Measurements from ENCODE around the gene HEPHL1. TPM values are rescaled to one million over a fixed set of nuclear protein-coding genes. Genes with fewer than 3 reads are reported as not detected.

The HEPHL1 gene
- total RNA-seq, 3 donors from 2014 or later (not counting 1 experiment from before 2014, with no cell fraction given) = not detected

GRCh38 chr11:93993747-93994146, 27.4 kb upstream of the HEPHL1 start:
- Mint-ChIP-seq H3K4me3 (no peak overlapping the region), H3K27ac (no peak overlapping the region), H3K27me3 (ENCODE audit: low read depth in 2 of 2) (no peaks in the 10 kb centered on the region), H3K9me3 (peaks cover 6 to 10% of the 10 kb centered on the region in 2 donors), H3K36me3 (peaks cover 14% of the 10 kb centered on the region), H3K4me1 (no peaks in the 10 kb centered on the region)
- Histone ChIP-seq H3K4me3 (ENCODE audit: low read length) (no peak overlapping the region), H3K27me3 (ENCODE audit: control insufficient read depth, insufficient read depth, low read length) (no peaks in the 10 kb centered on the region), H3K9me3 (ENCODE audit: control insufficient read depth, insufficient read depth, low read length) (peaks cover 8% of the 10 kb centered on the region), H3K36me3 (ENCODE audit: control insufficient read depth, insufficient read depth, low read length) (no peaks in the 10 kb centered on the region), H3K4me1 (ENCODE audit: control insufficient read depth, insufficient read depth, low read length) (no peaks in the 10 kb centered on the region), H3K27ac (ENCODE audit: low read length) (no peak overlapping the region)
- no peak for DNase-seq
- no peak for TF ChIP-seq CTCF (IDR thresholded peaks at IDR 0.05)
- no peak for ATAC-seq
- no CpG with 5 or more reads among the region's 1 CpG for WGBS (ENCODE audit: insufficient coverage)
- intact Hi-C loops (cut with micrococcal nuclease) = no loop called here

GRCh38 chr11:93997741-93998140, 23.4 kb upstream of the HEPHL1 start:
- intact Hi-C loops (cut with micrococcal nuclease) = no loop called here

GRCh38 chr11:94000659-94001058, 20.5 kb upstream of the HEPHL1 start:
- H3K36me3 Mint-ChIP-seq = no peaks in the 10 kb centered on the region
- H3K4me3 Mint-ChIP-seq = no peak overlapping the region
- H3K27ac ChIP-seq (ENCODE audit: low read length) = no peak overlapping the region
- intact Hi-C loops (cut with micrococcal nuclease) = no loop called here
- H3K4me1 Mint-ChIP-seq = no peaks in the 10 kb centered on the region
- H3K4me1 ChIP-seq (ENCODE audit: control insufficient read depth, insufficient read depth, low read length) = no peaks in the 10 kb centered on the region
- peaks cover 2 to 4% of the 10 kb centered on the region in 2 donors for H3K9me3 Mint-ChIP-seq
- H3K4me3 ChIP-seq (ENCODE audit: low read length) = no peak overlapping the region
- H3K27me3 ChIP-seq (ENCODE audit: control insufficient read depth, insufficient read depth, low read length) = no peaks in the 10 kb centered on the region
- WGBS (ENCODE audit: insufficient coverage) = 88% methylated on average over 1 of the region's 2 CpGs
- DNase-seq (no peak), ATAC-seq (no peak)
- no peaks in the 10 kb centered on the region for H3K27me3 Mint-ChIP-seq (ENCODE audit: low read depth in 2 of 2)
- no peaks in the 10 kb centered on the region for H3K9me3 ChIP-seq (ENCODE audit: control insufficient read depth, insufficient read depth, low read length)
- H3K27ac Mint-ChIP-seq = no peak overlapping the region
- no peak for TF ChIP-seq CTCF (IDR thresholded peaks at IDR 0.05)
- no peaks in the 10 kb centered on the region for H3K36me3 ChIP-seq (ENCODE audit: control insufficient read depth, insufficient read depth, low read length)

More at GRCh38 chr11:93997741-93998140, 23.4 kb upstream of the HEPHL1 start:
- TF ChIP-seq CTCF (IDR thresholded peaks at IDR 0.05) = no peak
- H3K4me1 ChIP-seq (ENCODE audit: control insufficient read depth, insufficient read depth, low read length) = no peaks in the 10 kb centered on the region
- H3K27ac ChIP-seq (ENCODE audit: low read length) = no peak overlapping the region
- H3K9me3 ChIP-seq (ENCODE audit: control insufficient read depth, insufficient read depth, low read length) = peaks cover 8% of the 10 kb centered on the region
- 88% methylated on average over 3 of the region's 3 CpGs for WGBS (ENCODE audit: insufficient coverage)
- ATAC-seq = no peak
- Mint-ChIP-seq H3K27me3 (ENCODE audit: low read depth in 2 of 2) (no peaks in the 10 kb centered on the region), H3K4me3 (no peak overlapping the region), H3K36me3 (peaks cover 14% of the 10 kb centered on the region), H3K4me1 (no peaks in the 10 kb centered on the region), H3K27ac (no peak overlapping the region), H3K9me3 (peaks cover 6 to 13% of the 10 kb centered on the region in 2 donors)
- H3K27me3 ChIP-seq (ENCODE audit: control insufficient read depth, insufficient read depth, low read length) = no peaks in the 10 kb centered on the region
- no peaks in the 10 kb centered on the region for H3K36me3 ChIP-seq (ENCODE audit: control insufficient read depth, insufficient read depth, low read length)
- no peak for DNase-seq
- no peak overlapping the region for H3K4me3 ChIP-seq (ENCODE audit: low read length)

- H3K27me3 ChIP-seq (ENCODE audit: control insufficient read depth, insufficient read depth, low read length) = no peaks in the 10 kb centered on the region
- no peak overlapping the region for H3K4me3 ChIP-seq (ENCODE audit: low read length)
- no peaks in the 10 kb centered on the region for H3K36me3 ChIP-seq (ENCODE audit: control insufficient read depth, insufficient read depth, low read length)
- intact Hi-C loops (cut with micrococcal nuclease) = no loop called here
- WGBS (ENCODE audit: insufficient coverage) = 91% methylated on average over 2 of the region's 2 CpGs
- ATAC-seq (no peak), DNase-seq (no peak)
- Mint-ChIP-seq H3K36me3 (no peaks in the 10 kb centered on the region), H3K27me3 (ENCODE audit: low read depth in 2 of 2) (no peaks in the 10 kb centered on the region), H3K9me3 (peaks cover 2 to 6% of the 10 kb centered on the region in 2 donors), H3K27ac (no peak overlapping the region), H3K4me1 (no peaks in the 10 kb centered on the region), H3K4me3 (no peak overlapping the region)
- no peaks in the 10 kb centered on the region for H3K4me1 ChIP-seq (ENCODE audit: control insufficient read depth, insufficient read depth, low read length)
- H3K27ac ChIP-seq (ENCODE audit: low read length) = no peak overlapping the region
- no peaks in the 10 kb centered on the region for H3K9me3 ChIP-seq (ENCODE audit: control insufficient read depth, insufficient read depth, low read length)
- TF ChIP-seq CTCF (IDR thresholded peaks at IDR 0.05) = no peak
Measured at GRCh38 chr11:94002226-94002625, 18.9 kb upstream of the HEPHL1 start.
